C4-2B (cell line): ENCODE data around the gene CHST11.

Experiments used
- CTCF ChIP-seq: fragments of 450-650 bp; conservative IDR thresholded peaks from 2 replicates; pipeline ENCODE4 v1.5.1; 2017; ENCODE audit warnings: mild to moderate bottlenecking
- ZFX ChIP-seq: fragments of 450-650 bp; IDR thresholded peaks from 2 replicates; pipeline ENCODE4 v1.6.1; 2017

DNA sequence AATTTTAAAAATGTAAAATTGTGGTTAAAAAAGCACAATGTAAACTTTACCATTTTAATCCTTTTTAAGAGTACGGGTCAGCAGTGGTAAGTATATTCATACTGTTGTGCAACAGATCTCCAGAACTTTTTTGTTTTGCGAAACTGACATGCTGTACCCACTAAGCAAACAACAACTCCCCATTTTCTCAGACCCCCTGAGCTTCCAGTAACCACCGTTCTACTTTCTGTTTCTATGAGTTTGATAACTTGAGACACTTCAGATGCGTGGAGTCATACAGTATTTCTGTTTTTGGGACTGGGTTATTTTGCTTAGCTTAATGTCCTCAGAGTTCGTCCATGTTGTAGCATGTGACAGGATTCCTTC is 38.0 kb downstream of the CHST11 start:
- TF ChIP-seq CTCF, result no peak
- no peak for TF ChIP-seq ZFX
